ENCODE results near the gene SEPTIN5. TPM values are rescaled to one million over a fixed set of nuclear protein-coding genes. Genes with fewer than 3 reads are reported as not detected.

The SEPTIN5 gene
- total and polyA plus RNA-seq, 9 of the 15 experiments (the other 6 are each of a cell fraction or from before 2014, with no cell fraction given) = 0.03 to 195 (median 119) TPM

DNA sequence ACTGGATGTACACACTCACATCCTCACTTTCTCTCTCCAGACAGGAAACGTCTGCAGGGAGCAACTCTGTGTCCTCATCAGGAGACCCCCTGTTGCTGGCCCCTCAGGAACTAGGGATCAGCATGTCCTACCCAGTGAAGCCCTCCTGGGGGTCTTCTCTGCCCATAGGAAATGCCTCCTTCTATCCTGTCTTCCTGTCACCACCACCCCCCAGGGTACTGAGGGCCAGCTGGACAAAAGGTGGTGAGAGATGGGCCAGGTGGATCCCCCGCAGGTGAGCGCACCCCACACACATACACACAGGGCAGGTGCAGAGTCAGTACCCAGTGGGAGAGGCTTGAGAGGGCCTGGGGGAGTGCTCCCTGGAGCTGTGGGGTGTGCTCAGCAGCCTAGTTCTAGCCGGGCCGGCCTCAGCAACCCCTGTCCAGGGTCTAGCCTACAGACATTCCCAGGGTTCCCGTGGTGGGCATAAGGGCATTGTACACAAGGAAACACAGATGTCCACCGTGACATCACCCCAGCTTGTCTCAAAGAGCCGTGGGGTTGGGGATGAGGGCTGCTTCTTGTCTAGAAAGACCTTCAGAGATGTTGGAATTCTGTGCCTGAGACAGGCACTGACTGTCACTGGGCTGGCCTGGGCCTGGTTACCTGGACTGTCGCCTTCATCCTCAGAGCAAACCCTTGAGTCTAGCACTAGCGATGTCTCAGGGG, 18.3 kb downstream of the SEPTIN5 start (continued):
- TF ChIP-seq, protein P1, sequence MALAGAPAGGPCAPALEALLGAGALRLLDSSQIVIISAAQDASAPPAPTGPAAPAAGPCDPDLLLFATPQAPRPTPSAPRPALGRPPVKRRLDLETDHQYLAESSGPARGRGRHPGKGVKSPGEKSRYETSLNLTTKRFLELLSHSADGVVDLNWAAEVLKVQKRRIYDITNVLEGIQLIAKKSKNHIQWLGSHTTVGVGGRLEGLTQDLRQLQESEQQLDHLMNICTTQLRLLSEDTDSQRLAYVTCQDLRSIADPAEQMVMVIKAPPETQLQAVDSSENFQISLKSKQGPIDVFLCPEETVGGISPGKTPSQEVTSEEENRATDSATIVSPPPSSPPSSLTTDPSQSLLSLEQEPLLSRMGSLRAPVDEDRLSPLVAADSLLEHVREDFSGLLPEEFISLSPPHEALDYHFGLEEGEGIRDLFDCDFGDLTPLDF (CRISPR knock-in tag; IDR thresholded peaks at IDR 0.05) = peak; percentile 59; the same call in 1 of the 2 replicates
- TF ChIP-seq SP2 (IDR thresholded peaks at IDR 0.05; ENCODE audit: extremely low read depth, low read depth, low read length, poor library complexity, severe bottlenecking) (peak; percentile 2), KLF1 (tag; IDR thresholded peaks at IDR 0.05) (0 out of 2 replicates have a peak, but pooled peaks have one; percentile 15), ZBTB7A (IDR thresholded peaks at IDR 0.05; ENCODE audit: borderline replicate concordance, control insufficient read depth, low read depth, low read length) (0 out of 2 replicates have a peak, but pooled peaks have one; percentile 47), TRIM24 (IDR thresholded peaks at IDR 0.05) (no peak)
- TF ChIP-seq, protein P2, sequence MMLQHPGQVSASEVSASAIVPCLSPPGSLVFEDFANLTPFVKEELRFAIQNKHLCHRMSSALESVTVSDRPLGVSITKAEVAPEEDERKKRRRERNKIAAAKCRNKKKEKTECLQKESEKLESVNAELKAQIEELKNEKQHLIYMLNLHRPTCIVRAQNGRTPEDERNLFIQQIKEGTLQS (IDR thresholded peaks at IDR 0.05) = no peak
- TF ChIP-seq, protein P2 (CRISPR knock-in tag; conservative IDR thresholded peaks at IDR 0.05) = peak; percentile 71; the same call in 1 of the 2 replicates
- TF ChIP-seq, protein P3, sequence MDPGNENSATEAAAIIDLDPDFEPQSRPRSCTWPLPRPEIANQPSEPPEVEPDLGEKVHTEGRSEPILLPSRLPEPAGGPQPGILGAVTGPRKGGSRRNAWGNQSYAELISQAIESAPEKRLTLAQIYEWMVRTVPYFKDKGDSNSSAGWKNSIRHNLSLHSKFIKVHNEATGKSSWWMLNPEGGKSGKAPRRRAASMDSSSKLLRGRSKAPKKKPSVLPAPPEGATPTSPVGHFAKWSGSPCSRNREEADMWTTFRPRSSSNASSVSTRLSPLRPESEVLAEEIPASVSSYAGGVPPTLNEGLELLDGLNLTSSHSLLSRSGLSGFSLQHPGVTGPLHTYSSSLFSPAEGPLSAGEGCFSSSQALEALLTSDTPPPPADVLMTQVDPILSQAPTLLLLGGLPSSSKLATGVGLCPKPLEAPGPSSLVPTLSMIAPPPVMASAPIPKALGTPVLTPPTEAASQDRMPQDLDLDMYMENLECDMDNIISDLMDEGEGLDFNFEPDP (CRISPR knock-in tag; IDR thresholded peaks at IDR 0.05) = peak; percentile 68; the same call in 1 of the 2 replicates
